GM13977 (cell line): ENCODE measurements around the gene ZFP36.
"Not testable (repeated sequence)": the region's sequence is repeated elsewhere in the genome, so short reads cannot be mapped to it uniquely, and the experiment has no call there.

Source experiments
- DNase-seq: peaks from one replicate; pipeline ENCODE4 v3.0.0; 2012; ENCODE audit warnings: low spot score
- in situ Hi-C: fragments of 300-500 bp; cut with MboI; formaldehyde crosslinking; loops from one replicate; pipeline ENCODE4 v1.12.0; 2022; ENCODE audit warnings: low sequenced_read_pairs, low pct_unique_long_range_greater_than_20kb, mixed read lengths, inconsistent platforms; ENCODE audit not compliant: unreplicated experiment
- TF ChIP-seq, protein P1 (sequence below): IDR thresholded peaks from 2 replicates; pipeline ENCODE4 v1.5.1; 2012; ENCODE audit warnings: mild to moderate bottlenecking, control low read depth; ENCODE audit not compliant: insufficient read depth; ENCODE audit errors: extremely low read depth, missing control alignments

Gene ZFP36

DNA sequence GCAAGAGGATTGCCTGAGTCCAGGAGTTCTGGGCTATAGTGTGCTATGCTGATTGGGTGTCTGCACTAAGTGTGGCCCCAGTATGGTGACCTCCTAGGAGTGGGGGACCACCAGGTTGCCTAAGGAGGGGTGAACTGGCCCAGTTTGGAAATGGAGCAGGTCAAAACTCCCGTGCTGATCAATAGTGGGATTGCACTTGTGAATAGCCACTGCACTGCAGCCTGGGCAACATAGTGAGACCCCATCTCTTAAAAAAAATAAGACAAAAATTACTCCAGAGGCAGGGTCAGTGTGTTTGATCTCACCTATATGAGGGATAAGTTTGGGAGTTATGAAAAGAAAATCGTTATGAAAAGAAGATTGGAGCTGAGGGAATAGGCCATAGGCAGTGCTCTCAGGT, 37.4 kb upstream of the ZFP36 start:
- in situ Hi-C loops, result no loop called here
- TF ChIP-seq, protein P1, sequence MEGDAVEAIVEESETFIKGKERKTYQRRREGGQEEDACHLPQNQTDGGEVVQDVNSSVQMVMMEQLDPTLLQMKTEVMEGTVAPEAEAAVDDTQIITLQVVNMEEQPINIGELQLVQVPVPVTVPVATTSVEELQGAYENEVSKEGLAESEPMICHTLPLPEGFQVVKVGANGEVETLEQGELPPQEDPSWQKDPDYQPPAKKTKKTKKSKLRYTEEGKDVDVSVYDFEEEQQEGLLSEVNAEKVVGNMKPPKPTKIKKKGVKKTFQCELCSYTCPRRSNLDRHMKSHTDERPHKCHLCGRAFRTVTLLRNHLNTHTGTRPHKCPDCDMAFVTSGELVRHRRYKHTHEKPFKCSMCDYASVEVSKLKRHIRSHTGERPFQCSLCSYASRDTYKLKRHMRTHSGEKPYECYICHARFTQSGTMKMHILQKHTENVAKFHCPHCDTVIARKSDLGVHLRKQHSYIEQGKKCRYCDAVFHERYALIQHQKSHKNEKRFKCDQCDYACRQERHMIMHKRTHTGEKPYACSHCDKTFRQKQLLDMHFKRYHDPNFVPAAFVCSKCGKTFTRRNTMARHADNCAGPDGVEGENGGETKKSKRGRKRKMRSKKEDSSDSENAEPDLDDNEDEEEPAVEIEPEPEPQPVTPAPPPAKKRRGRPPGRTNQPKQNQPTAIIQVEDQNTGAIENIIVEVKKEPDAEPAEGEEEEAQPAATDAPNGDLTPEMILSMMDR, result no peak
- no peak for DNase-seq

DNA sequence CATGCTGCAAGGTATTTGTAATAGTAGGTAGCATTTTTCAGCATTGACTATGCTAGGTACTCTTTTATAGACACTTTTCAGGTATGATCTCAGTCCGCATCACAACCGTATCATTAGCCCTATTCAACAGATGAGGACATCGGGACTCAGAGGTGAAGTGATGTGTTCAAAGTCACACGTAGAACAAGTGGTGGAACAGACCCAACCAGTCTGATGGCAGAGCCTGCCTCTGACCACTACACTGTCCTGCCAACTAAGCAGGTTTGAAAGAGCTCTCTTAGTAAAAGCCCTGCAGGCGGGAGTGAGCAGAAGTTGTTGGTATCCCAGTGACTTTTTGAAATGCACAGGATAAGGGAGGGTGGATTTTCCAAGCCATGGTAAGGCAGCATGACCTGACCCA, 35.9 kb upstream of the ZFP36 start:
- DNase-seq, result no peak
- in situ Hi-C loops, result no loop called here
- TF ChIP-seq, protein P1, result no peak

DNA sequence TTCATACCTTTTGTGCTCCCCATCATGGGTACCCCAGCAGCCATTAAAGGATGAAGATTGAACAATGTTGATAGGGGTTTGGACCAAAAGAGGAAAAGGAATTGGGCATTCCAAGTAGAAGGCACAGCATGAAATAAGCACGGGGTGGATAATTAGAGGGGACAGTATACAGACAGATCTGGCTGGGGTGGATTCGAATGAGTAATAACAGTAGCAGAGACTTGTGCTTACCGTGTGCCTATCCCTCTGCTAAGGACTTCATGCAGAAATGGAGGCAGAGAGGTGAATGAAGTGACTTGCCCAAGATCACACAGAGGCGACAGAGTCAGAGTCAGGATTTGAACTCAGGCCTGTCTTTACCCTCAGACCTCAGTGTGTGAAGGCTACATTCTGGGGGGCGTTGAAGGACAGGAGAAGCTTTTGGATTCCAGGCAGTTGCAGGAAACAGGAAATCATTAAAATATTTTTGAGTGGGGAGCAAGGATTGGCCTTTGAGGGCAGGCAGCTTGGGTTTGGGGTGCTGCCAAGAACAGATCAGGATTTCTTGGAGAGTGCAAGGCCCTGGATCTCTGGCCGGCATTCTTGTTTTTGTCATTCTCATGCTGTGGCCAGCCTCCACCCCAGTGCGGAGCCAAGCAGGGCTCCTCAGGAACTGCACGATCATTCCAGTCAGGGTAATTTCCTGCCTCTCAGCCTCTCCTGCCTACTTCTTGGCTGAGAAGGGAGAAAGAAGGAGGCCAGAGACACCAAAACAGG, 34.4 kb upstream of the ZFP36 start:
- in situ Hi-C loops, result no loop called here
- TF ChIP-seq, protein P1, result no peak
- no peak for DNase-seq

DNA sequence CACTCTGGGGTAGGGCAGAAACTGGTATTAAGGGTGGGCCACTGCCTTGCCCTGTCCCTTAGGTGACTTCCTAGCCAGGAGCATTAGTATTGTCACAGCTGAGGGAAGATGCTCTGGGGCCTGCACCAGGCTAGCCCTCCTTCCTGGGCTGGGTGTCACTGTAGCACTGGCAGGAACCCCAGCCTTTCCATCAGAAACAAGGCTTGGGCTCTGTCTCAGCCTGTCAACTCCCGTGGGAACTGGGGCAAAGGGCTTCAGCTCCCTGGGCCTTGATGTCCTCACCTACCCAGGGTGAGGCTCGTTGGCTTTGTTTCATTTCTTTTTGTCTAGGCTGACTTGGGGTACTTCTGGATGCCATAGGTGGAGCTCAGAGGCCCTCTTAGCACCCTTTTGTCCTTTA, 33.7 kb upstream of the ZFP36 start:
- DNase-seq, result no peak
- TF ChIP-seq, protein P1, result no peak
- in situ Hi-C loops, result no loop called here

DNA sequence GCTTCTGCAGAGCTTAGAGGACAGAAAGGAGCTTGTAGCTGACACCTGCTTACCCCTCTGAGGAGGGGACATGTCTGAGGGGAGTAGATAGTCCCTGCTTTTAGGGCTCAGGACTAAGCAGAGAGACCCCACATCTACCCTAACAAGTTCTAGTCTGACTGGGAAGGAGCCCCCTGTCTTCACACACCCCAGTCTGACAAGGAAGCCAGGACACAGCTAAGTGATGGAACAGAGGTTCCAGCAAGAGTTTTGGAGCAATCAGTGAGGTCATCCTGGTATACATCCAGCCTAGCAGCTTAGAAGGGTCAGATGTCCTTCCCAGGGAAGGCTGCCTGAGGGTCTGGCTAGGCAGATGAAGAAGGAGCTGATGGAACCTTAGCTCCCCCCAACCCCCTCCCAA, 30.7 kb upstream of the ZFP36 start:
- no peak for DNase-seq
- TF ChIP-seq, protein P1, result no peak
- in situ Hi-C loops, result no loop called here

DNA sequence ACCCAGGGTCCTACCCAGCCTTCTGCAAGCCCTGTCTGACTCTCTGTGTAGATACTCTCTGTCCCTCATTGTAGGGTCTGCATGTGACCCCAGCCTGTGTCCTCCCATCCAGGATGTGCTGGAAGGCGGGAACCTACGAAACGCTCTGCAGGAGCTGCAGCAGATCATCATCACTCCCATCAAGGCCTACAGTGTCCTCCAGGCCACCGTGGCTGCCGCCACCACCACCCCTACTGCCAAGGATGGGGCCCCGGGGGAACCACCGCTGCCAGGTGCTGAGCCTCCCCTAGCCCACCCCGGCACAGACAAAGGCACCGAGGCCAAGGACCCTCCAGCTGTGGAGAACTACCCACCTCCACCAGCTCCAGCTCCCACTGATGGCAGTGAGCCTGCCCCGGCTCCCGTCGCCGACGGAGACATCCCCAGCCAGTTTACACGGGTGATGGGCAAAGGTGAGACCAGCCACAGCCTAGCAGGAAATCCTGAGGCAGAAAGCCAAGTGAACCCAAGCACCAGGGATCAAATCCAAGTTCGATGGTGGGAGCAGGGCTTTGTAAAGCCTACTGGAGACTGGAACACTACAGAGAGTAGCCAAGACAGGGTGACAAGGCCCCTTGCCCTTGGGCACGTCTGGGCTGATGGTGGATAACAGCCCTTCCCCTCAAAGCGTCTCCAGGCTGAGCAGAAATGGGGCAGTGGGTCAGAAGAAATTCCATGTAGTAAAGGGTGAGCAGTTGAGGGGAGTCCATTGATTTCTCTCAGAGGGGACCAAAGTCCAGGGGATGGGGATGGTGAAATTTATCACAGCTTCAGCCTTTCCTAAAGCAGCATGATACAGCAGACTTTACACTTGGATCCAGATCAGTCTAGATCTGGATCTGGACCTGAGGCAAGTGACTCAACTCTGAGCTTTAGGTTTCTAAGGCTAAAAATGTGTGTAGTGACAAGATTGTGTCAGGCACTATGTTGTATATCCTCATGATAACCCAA, 29.0 kb upstream of the ZFP36 start:
- no peak for DNase-seq
- TF ChIP-seq, protein P1, result no peak
- in situ Hi-C loops, result no loop called here

DNA sequence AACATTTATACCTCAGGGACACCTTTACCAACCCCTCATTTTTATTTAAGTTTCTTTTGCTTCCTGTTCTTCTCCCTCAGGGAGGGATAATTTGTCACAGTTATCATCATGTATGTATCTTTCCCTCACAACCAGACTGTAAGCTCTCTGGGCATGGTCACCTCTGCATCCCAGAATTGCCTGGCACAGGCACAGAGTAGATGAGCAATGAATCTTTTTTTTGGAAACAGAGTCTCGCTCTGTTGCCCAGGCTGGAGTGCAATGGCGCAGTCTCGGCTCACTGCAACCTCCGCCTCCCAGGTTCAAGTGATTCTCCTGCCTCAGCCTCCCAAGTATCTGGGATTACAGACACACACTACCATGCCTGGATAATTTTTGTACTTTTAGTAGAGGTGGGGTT, 27.3 kb upstream of the ZFP36 start:
- DNase-seq, in situ Hi-C loops: not testable (repeated sequence)
